Heart right ventricle (tissue), 16 donors: ENCODE measurements around the gene ADAMTS2. TPM values are rescaled to one million over a fixed set of nuclear protein-coding genes. Genes with fewer than 3 reads are reported as not detected.

Experiments
- ATAC-seq, 8 donors: fragments of 200-7000 bp; cut with Tn5 transposase; one replicate each; pipeline ENCODE4 v1.9.1; 2020; ENCODE audit warnings: mild to moderate bottlenecking in 8 of 8, moderate library complexity in 8 of 8, moderate number of reproducible peaks in 1 of 8
- DNase-seq, 2 donors: peaks; one replicate each; pipeline ENCODE4 v3.0.0-alpha.2; 2020
- H3K27ac ChIP-seq, 10 donors: fragments of 200-600 bp; sonication (generic) in 2 of 10; one replicate each; pipeline versions ENCODE4 v1.5.0 to v1.8.0; 2020 to 2022; ENCODE audit warnings: mild to moderate bottlenecking in 3 of 10
- H3K27me3 ChIP-seq, 7 donors: fragments of 200-600 bp; one replicate each; pipeline ENCODE4 v1.8.0; 2021 to 2022; ENCODE audit warnings: mild to moderate bottlenecking in 2 of 7
- H3K36me3 ChIP-seq, 9 donors: fragments of 200-600 bp; sonication (generic) in 1 of 9; one replicate each; pipeline versions ENCODE4 v1.5.0 to v1.8.0; 2020 to 2022; ENCODE audit warnings: mild to moderate bottlenecking in 2 of 9
- H3K4me1 ChIP-seq, 9 donors: fragments of 200-600 bp; sonication (generic) in 1 of 9; one replicate each; pipeline versions ENCODE4 v1.5.0 to v1.8.0; 2020 to 2022; ENCODE audit warnings: mild to moderate bottlenecking in 4 of 9
- H3K4me3 ChIP-seq, 10 donors: fragments of 200-600 bp; sonication (generic) in 2 of 10; one replicate each; pipeline versions ENCODE4 v1.5.0 to v1.8.0; 2020 to 2022; ENCODE audit warnings: mild to moderate bottlenecking in 7 of 10, moderate library complexity in 2 of 10
- H3K9me3 ChIP-seq, 11 donors: fragments of 200-600 bp in 10 of 11; sonication (generic) in 2 of 11; one replicate each; pipeline versions ENCODE4 v1.5.0 to v1.8.0; 2013 to 2022; ENCODE audit warnings: mild to moderate bottlenecking in 2 of 11, control low read depth in 1 of 11, moderate library complexity in 1 of 11
- CTCF ChIP-seq, 9 donors: fragments of 200-600 bp; sonication (generic) in 2 of 9; IDR thresholded peaks; one replicate each; pipeline versions ENCODE4 v1.5.0 to v1.8.0; 2021 to 2022; ENCODE audit warnings: antibody characterized with exemption in 9 of 9, mild to moderate bottlenecking in 5 of 9, moderate library complexity in 1 of 9
- WGBS, 2 donors: extraction: QIAGEN DNeasy Blood & Tissue Kit; methylation state at CpG; one replicate each; pipeline ENCODE4 v1.1.7; 2013; ENCODE audit warnings: inconsistent platforms in 1 of 2; 5-methylcytosine and 5-hydroxymethylcytosine counted together
- intact Hi-C, 10 donors: fragments of 100-400 bp; cut with DNase I; formaldehyde crosslinking; loops; one replicate each; pipeline versions ENCODE4 v1.11.1 to v1.14.2; 2022
- polyA plus RNA-seq, 2 donors: library from polyadenylated mRNA; stranded (reverse); fragments of 200-250 nt; gene quantifications; one replicate each; pipeline ENCODE4 v1.2.3, GENCODE V29; 2013
- total RNA-seq, 10 donors: library from RNA; stranded (reverse); fragmentation: NEBNext Ultra II Directional in 3 of 10; extraction: Animal tissue kit (Norgen Biotek cat#: 25700) in 3 of 10; gene quantifications; one replicate each; pipeline versions ENCODE4 v1.2.1 to v1.2.4, GENCODE V29; 2021 to 2023
- donor health status: Arrhythmogenic right ventricular cardiomyopathy.
- donor health status: ischemic (EF 13 %, LVEDD 7.1; RV severe dilation, severe dysfunction).
- donor health status: healthy with polysubstance abuse.
- donor health status: DM: no; HTN: yes; CAD: no.
- donor health status: DM: no; HTN: no; CAD: no.
- donor health status: ischemic (EF 25% LVEDD 6.9; RV normal size, moderate dysfunction).
- donor health status: ischemic (EF 25% LVEDD 5.7; RV mildly dilated, moderate dysfunction).
- donor health status: healthy.
- donor health status: DM: yes; HTN: yes; CAD: no.
- donor health status: Ischemic cardiomyopathy.
- donor health status: ischemic (EF 35%, LVEDD 5.7; RV mildly dilated, moderate dysfunction).
- donor health status: nonischemic (EF 11% LVEDD 7.7; RV severe dilation, severe dysfunction).
- donor health status: DM: yes; HTN: yes; CAD: no.
- donor health status: PGD.
- donor health status: ischemic (EF 29% LVEDD 5.4; RV normal size, mild dysfunction).
- donor health status: nonischemic (EF 23%, LVEDD 6.1; RV moderate dilation, normal function).

The ADAMTS2 gene
- total and polyA plus RNA-seq, 12 donors, result 1.7 to 13.5 (median 3.9) TPM

GRCh38 chr5:179119415-179120170, 225.7 kb downstream of the ADAMTS2 start:
- peaks cover 0 to 50% (median 10%) of the 10 kb centered on the region in 11 donors for H3K9me3 ChIP-seq
- H3K4me3 ChIP-seq, result no peak overlapping the region
- H3K36me3 ChIP-seq, result peaks cover 0 to 24% (median 0%) of the 10 kb centered on the region in 9 donors
- WGBS, 2 donors, result 90 to 92% methylated on average over 15 of the region's 15 CpGs
- H3K27ac ChIP-seq, result no peak overlapping the region
- H3K27me3 ChIP-seq, result no peaks in the 10 kb centered on the region
- no peak for DNase-seq
- no peak for TF ChIP-seq CTCF (IDR thresholded peaks at IDR 0.05)
- intact Hi-C loops, result no loop called here
- no peak for ATAC-seq
- no peaks in the 10 kb centered on the region for H3K4me1 ChIP-seq

GRCh38 chr5:179118756-179119414, 226.4 kb downstream of the ADAMTS2 start:
- 92 to 93% methylated on average over 10 of the region's 10 CpGs for WGBS, 2 donors
- no peak overlapping the region for H3K27ac ChIP-seq
- H3K27me3 ChIP-seq, result no peaks in the 10 kb centered on the region
- DNase-seq (no peak), ATAC-seq (no peak)
- H3K4me3 ChIP-seq, result no peak overlapping the region
- peaks cover 0 to 58% (median 15%) of the 10 kb centered on the region in 11 donors for H3K9me3 ChIP-seq
- intact Hi-C loops, result no loop called here
- H3K36me3 ChIP-seq, result peaks cover 0 to 26% (median 0%) of the 10 kb centered on the region in 9 donors
- TF ChIP-seq CTCF (IDR thresholded peaks at IDR 0.05), result no peak
- no peaks in the 10 kb centered on the region for H3K4me1 ChIP-seq

- intact Hi-C loops, result no loop called here
- ATAC-seq, result no peak
- WGBS, 2 donors, result 88 to 89% methylated on average over 4 of the region's 4 CpGs
- Histone ChIP-seq H3K27ac (no peak overlapping the region), H3K4me3 (no peak overlapping the region), H3K4me1 (no peaks in the 10 kb centered on the region), H3K9me3 (peaks cover 0 to 61% (median 20%) of the 10 kb centered on the region in 11 donors), H3K27me3 (no peaks in the 10 kb centered on the region), H3K36me3 (peaks cover 0 to 29% (median 0%) of the 10 kb centered on the region in 9 donors)
- no peak for DNase-seq
- TF ChIP-seq CTCF (IDR thresholded peaks at IDR 0.05), result no peak
Observed at GRCh38 chr5:179118338-179118737, 226.9 kb downstream of the ADAMTS2 start.

GRCh38 chr5:179115845-179116524, 229.3 kb downstream of the ADAMTS2 start:
- Histone ChIP-seq H3K9me3 (peaks cover 0 to 73% (median 29%) of the 10 kb centered on the region in 11 donors), H3K4me1 (no peaks in the 10 kb centered on the region), H3K27me3 (no peaks in the 10 kb centered on the region), H3K27ac (no peak overlapping the region), H3K36me3 (peaks cover 0 to 15% (median 0%) of the 10 kb centered on the region in 9 donors), H3K4me3 (no peak overlapping the region)
- ATAC-seq (no peak), DNase-seq (no peak)
- no peak for TF ChIP-seq CTCF (IDR thresholded peaks at IDR 0.05)
- 88 to 93% methylated on average over 9 of the region's 9 CpGs for WGBS, 2 donors
- intact Hi-C loops, result no loop called here
